Smooth muscle cell (in vitro differentiated cells): ENCODE data around the gene COBL. TPM values are rescaled to one million over a fixed set of nuclear protein-coding genes. Genes with fewer than 3 reads are reported as not detected.

Experiments
- DNase-seq: peaks from one replicate; lab custom pipeline; 2025; ENCODE audit not compliant: unreplicated experiment; lab: John Stamatoyannopoulos, UW
- H2AFZ ChIP-seq: fragments of 200-600 bp; sonication (generic); 2 replicates; pipeline ENCODE4 v1.6.0; 2016; ENCODE audit warnings: antibody characterized with exemption, low read depth, mild to moderate bottlenecking
- H3F3A ChIP-seq: fragments of 200-600 bp; sonication (generic); 2 replicates; pipeline ENCODE4 v1.6.0; 2017; ENCODE audit warnings: antibody characterized with exemption, low read depth
- H3K27ac ChIP-seq: fragments of 200-600 bp; sonication (generic); 2 replicates; pipeline ENCODE4 v1.5.1; 2016; ENCODE audit warnings: low read depth, mild to moderate bottlenecking
- H3K27me3 ChIP-seq: fragments of 200-600 bp; sonication (generic); 2 replicates; pipeline ENCODE4 v1.6.1; 2016; ENCODE audit warnings: low read depth, mild to moderate bottlenecking
- H3K36me3 ChIP-seq: fragments of 200-600 bp; sonication (generic); 2 replicates; pipeline ENCODE4 v1.5.1; 2016; ENCODE audit warnings: low read depth
- H3K4me1 ChIP-seq: fragments of 200-600 bp; sonication (generic); 2 replicates; pipeline ENCODE4 v1.5.1; 2016; ENCODE audit warnings: low read depth
- H3K4me2 ChIP-seq: fragments of 200-600 bp; sonication (generic); 2 replicates; pipeline ENCODE4 v1.6.0; 2016; ENCODE audit warnings: mild to moderate bottlenecking
- H3K4me3 ChIP-seq: fragments of 200-600 bp; sonication (generic); 2 replicates; pipeline ENCODE4 v1.5.1; 2016; ENCODE audit warnings: mild to moderate bottlenecking
- H3K79me2 ChIP-seq: fragments of 200-600 bp; sonication (generic); 2 replicates; pipeline ENCODE4 v1.6.0; 2016; ENCODE audit warnings: low read depth, mild to moderate bottlenecking
- H3K9ac ChIP-seq: fragments of 200-600 bp; sonication (generic); 2 replicates; pipeline ENCODE4 v1.6.0; 2016; ENCODE audit warnings: low read depth
- H3K9me3 ChIP-seq: fragments of 200-600 bp; sonication (generic); replicated peaks from 2 replicates; pipeline ENCODE4 v1.5.1; 2016; ENCODE audit warnings: low read depth
- H4K20me1 ChIP-seq: fragments of 200-600 bp; sonication (generic); 2 replicates; pipeline ENCODE4 v1.6.0; 2016; ENCODE audit warnings: low read depth
- CTCF ChIP-seq: fragments of 200-600 bp; sonication (generic); IDR thresholded peaks from 2 replicates; pipeline ENCODE4 v1.5.1; 2017; ENCODE audit warnings: borderline replicate concordance, mild to moderate bottlenecking, antibody characterized with exemption; ENCODE audit not compliant: insufficient read depth, poor library complexity, severe bottlenecking
- WGBS: methylation state at CpG from one replicate; pipeline ENCODE4 v1.1.7; 2016; ENCODE audit warnings: low lambda C conversion rate; 5-methylcytosine and 5-hydroxymethylcytosine counted together
- polyA plus RNA-seq: library from polyadenylated mRNA; unstranded; fragments of >200 nt; fragmentation: Nextera tagmentation; extraction: Ambion mirVana; gene quantifications from 2 replicates; pipeline ENCODE4 v1.2.1, GENCODE V29; 2016
- total RNA-seq: library from RNA; depleted of rRNA; stranded (reverse); fragments of >200 nt; gene quantifications from 2 replicates; pipeline ENCODE4 v1.2.3, GENCODE V29; 2014

The COBL gene
- total and polyA plus RNA-seq, 2 experiments from 2014 or later, result 0.47 to 2.8 TPM

GRCh38 chr7:51035716-51036115 lies 280.9 kb downstream of the COBL start:
- Histone ChIP-seq H3K36me3 (no peaks in the 10 kb centered on the region), H4K20me1 (no peaks in the 10 kb centered on the region), H3K4me1 (peaks cover 12% of the 10 kb centered on the region), H3K9ac (no peak overlapping the region), H3K4me2 (peak overlapping the region; percentile 6), H3K9me3 (no peaks in the 10 kb centered on the region), H2AFZ (no peak overlapping the region), H3K27ac (no peak overlapping the region), H3F3A (no peaks in the 10 kb centered on the region), H3K27me3 (no peaks in the 10 kb centered on the region), H3K4me3 (no peak overlapping the region), H3K79me2 (no peaks in the 10 kb centered on the region)
- no peak for DNase-seq
- 77% methylated on average over 8 of the region's 8 CpGs for WGBS
- TF ChIP-seq CTCF, result no peak

DNA sequence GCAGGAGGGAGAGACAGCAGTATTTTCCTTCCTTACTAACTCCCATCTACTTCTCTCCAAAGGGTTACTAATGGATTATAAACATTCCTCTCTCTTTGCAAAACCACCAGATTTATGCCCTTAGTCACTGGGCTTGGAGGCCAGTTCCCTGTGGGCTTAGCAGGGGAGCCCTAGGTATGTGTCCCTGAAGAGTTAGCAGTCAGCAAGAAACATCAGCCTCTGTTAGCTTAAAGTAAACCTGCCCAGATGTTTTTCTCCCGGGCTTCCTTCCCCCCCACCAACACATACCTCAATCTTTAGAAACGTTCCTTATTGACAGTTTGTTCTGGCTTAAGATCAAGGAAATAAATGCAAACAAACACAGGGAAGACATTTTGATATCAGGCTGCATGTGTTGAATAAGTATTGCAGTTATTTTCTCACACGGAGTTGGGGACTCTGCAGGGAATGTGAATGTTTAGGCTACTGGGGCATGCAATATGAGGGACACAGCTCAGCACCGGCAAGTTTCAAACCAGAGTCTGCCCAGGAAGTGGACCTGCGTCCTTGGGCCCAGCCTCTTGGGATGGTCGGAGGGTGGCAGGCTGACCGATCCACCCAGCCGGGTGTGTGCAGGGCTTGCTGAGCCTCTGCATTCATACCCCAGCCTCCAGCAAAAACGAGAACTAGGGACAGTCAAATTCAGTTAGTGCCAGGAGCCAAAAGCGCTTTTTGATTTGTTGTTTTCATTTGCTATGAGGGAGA lies 281.9 kb downstream of the COBL start:
- Histone ChIP-seq H4K20me1 (no peaks in the 10 kb centered on the region), H3K4me3 (no peak overlapping the region), H3K27me3 (no peaks in the 10 kb centered on the region), H3K4me2 (peak overlapping the region; percentile 67), H3K4me1 (peaks cover 12% of the 10 kb centered on the region), H2AFZ (no peak overlapping the region), H3K36me3 (no peaks in the 10 kb centered on the region), H3K79me2 (no peaks in the 10 kb centered on the region), H3K9ac (no peak overlapping the region), H3F3A (no peaks in the 10 kb centered on the region), H3K27ac (peak overlapping the region; percentile 60), H3K9me3 (no peaks in the 10 kb centered on the region)
- no peak for DNase-seq
- 67% methylated on average over 10 of the region's 10 CpGs for WGBS
- TF ChIP-seq CTCF, result no peak

GRCh38 chr7:51033727-51034520 lies 282.7 kb downstream of the COBL start:
- no peak overlapping the region for H2AFZ ChIP-seq
- peak overlapping the region; percentile 60 for H3K27ac ChIP-seq
- no peak for TF ChIP-seq CTCF
- no peak for DNase-seq
- H3K4me1 ChIP-seq, result peaks cover 12% of the 10 kb centered on the region
- no peaks in the 10 kb centered on the region for H4K20me1 ChIP-seq
- H3K9ac ChIP-seq, result no peak overlapping the region
- no peaks in the 10 kb centered on the region for H3K9me3 ChIP-seq
- no peaks in the 10 kb centered on the region for H3F3A ChIP-seq
- H3K4me3 ChIP-seq, result no peak overlapping the region
- WGBS, result 70% methylated on average over 8 of the region's 8 CpGs
- H3K36me3 ChIP-seq, result no peaks in the 10 kb centered on the region
- no peaks in the 10 kb centered on the region for H3K27me3 ChIP-seq
- no peaks in the 10 kb centered on the region for H3K79me2 ChIP-seq
- peak overlapping the region; percentile 67 for H3K4me2 ChIP-seq
